ENCODE data around the gene UBE2V1. TPM values are rescaled to one million over a fixed set of nuclear protein-coding genes. Genes with fewer than 3 reads are reported as not detected.

The UBE2V1 gene
- total and polyA plus RNA-seq, 10 of the 15 experiments (the other 5 are each of a cell fraction or from before 2014, with no cell fraction given) = 51.8 to 219 (median 141) TPM

DNA sequence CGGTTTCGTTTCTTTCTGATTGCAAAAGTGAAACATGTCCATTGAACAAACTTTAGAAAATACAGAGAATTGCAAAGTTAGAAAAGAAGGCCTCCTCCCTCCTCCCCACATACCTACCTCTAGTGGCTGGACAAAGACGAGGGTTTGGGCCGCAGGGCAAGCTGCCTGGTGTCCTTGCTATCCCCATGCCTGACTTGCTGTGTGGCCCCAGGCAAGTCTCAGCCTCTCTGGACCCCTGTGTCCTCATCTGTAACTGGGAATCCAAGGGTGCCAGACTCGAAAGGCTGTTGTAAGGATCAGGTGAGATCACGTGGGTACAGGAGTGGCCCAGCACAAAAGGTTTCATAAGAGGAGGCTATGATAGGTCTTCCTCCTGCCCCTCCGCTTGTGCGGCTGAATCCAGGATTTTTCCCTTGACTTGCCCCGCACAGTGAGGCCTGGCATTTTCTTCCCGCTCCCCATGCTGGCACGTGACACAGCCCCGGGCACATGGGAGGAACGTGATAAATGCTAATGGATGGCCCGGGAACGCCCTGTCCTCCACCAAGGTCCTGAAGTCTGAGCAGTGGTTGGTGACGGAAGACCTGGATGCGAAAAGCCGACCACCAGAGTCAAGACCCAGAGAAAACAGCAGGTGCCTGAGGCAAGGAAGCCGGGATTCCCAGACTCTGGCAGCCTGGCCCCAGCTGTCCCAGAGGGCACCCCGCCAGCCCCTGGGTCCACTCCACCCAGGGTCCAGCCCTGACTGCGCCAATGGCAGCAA is 55.8 kb downstream of the UBE2V1 start:
- ChIA-PET SMC1A (ENCODE audit: uncharacterized antibody, unreplicated experiment) (interaction anchor here (1.0 kb wide), 1 partner anchor 14 kb away, joined by 3 read pairs; no protein-coding TSS in a partner anchor), RAD21 (ENCODE audit: unreplicated experiment) (interaction anchor here (0.6 to 0.7 kb wide), 2 partner anchors 31 to 112 kb away, joined by 3 to 4 read pairs; no protein-coding TSS in a partner anchor), CTCF (interaction anchor here (0.6 to 0.8 kb wide), 2 partner anchors 78 to 157 kb away, joined by 3 to 5 read pairs; no protein-coding TSS in a partner anchor), POLR2A (no interaction called here)
- BruUV-seq (replicated peaks) = no TSS peak
- no peak overlapping the region for H3K4me3 ChIP-seq
- H4K20me1 ChIP-seq (ENCODE audit: control insufficient read depth, insufficient read depth) = no peaks in the 10 kb centered on the region
- intact Hi-C loops (cut with micrococcal nuclease; ENCODE audit: unreplicated experiment) (no loop called here), in situ Hi-C loops (cut with MboI) (no loop called here)
- no peaks in the 10 kb centered on the region; a peak in 1 of 4 replicates for H3K27me3 ChIP-seq (replicated peaks in 1 of 2; ENCODE audit: control insufficient read depth in 2 of 2, insufficient read depth in 2 of 2, low read length in 1 of 2)
- no peaks in the 10 kb centered on the region for H3K9me3 ChIP-seq (replicated peaks; ENCODE audit: control insufficient read depth, insufficient read depth, low read length)
- H3K36me3 ChIP-seq (ENCODE audit: control insufficient read depth in 2 of 2, insufficient read depth in 2 of 2, low read length in 1 of 2) = no peaks in the 10 kb centered on the region
- H3K4me2 ChIP-seq (ENCODE audit: control insufficient read depth, insufficient read depth) = peak overlapping the region; percentile 57
- peaks cover 16% of the 10 kb centered on the region for H3K4me1 ChIP-seq (ENCODE audit: control insufficient read depth, insufficient read depth, low read length)
- WGBS (ENCODE audit: insufficient coverage, insufficient replicate concordance, low lambda C conversion rate, missing lambda C conversion rate) = 70% methylated on average over 21 of the region's 21 CpGs
- DNase-seq (ENCODE audit: low read depth, low spot score) = no peak
- H3K9ac ChIP-seq (ENCODE audit: control insufficient read depth, insufficient read depth, low read length) = no peak overlapping the region
- no peak for FAIRE-seq
- H3K79me2 ChIP-seq (ENCODE audit: control insufficient read depth, insufficient read depth, low read length) = no peaks in the 10 kb centered on the region
- H2AFZ ChIP-seq (ENCODE audit: control insufficient read depth, low read depth, low read length) = peak overlapping the region; percentile 6; the same call in 1 of the 2 replicates
- H3K27ac ChIP-seq (ENCODE audit: control insufficient read depth, insufficient read depth) = no peak overlapping the region; the same call in 1 of the 2 replicates
- peak; percentile 61 for ATAC-seq
- TF ChIP-seq CEBPB (IDR thresholded peaks at IDR 0.05; ENCODE audit: borderline replicate concordance in 1 of 2, low read depth in 2 of 2, low read length in 2 of 2) (no peak), NFIC (IDR thresholded peaks at IDR 0.05; ENCODE audit: low read depth, low read length) (no peak), NR2C2 (IDR thresholded peaks at IDR 0.05; ENCODE audit: borderline replicate concordance, control insufficient read depth, insufficient read length, low read depth) (no peak), CBFB (IDR thresholded peaks at IDR 0.05; ENCODE audit: low read depth) (no peak), SRF (IDR thresholded peaks at IDR 0.05; ENCODE audit: low read depth in 2 of 2, low read length in 2 of 2) (no peak), ZBED1 (IDR thresholded peaks at IDR 0.05; ENCODE audit: borderline replicate concordance) (no peak), ZSCAN29 (IDR thresholded peaks at IDR 0.05) (no peak), BACH1 (IDR thresholded peaks at IDR 0.05; ENCODE audit: borderline replicate concordance) (no peak), STAT1 (conservative IDR thresholded peaks at IDR 0.05) (no peak), CBX5 (IDR thresholded peaks at IDR 0.05; ENCODE audit: low read depth) (no peak), SMC3 (IDR thresholded peaks at IDR 0.05; ENCODE audit: borderline replicate concordance, low read length) (no peak), ETV6 (conservative IDR thresholded peaks at IDR 0.05 in 1 of 2, IDR thresholded peaks at IDR 0.05 in 1 of 2; ENCODE audit: borderline replicate concordance in 1 of 2, low read depth in 1 of 2) (no peak), E2F8 (IDR thresholded peaks at IDR 0.05; ENCODE audit: low read depth, partially characterized antibody) (no peak)
- TF ChIP-seq, protein P1, sequence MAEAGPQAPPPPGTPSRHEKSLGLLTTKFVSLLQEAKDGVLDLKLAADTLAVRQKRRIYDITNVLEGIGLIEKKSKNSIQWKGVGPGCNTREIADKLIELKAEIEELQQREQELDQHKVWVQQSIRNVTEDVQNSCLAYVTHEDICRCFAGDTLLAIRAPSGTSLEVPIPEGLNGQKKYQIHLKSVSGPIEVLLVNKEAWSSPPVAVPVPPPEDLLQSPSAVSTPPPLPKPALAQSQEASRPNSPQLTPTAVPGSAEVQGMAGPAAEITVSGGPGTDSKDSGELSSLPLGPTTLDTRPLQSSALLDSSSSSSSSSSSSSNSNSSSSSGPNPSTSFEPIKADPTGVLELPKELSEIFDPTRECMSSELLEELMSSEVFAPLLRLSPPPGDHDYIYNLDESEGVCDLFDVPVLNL (IDR thresholded peaks at IDR 0.05; ENCODE audit: low read depth, low read length) = no peak
- TF ChIP-seq, protein P2, sequence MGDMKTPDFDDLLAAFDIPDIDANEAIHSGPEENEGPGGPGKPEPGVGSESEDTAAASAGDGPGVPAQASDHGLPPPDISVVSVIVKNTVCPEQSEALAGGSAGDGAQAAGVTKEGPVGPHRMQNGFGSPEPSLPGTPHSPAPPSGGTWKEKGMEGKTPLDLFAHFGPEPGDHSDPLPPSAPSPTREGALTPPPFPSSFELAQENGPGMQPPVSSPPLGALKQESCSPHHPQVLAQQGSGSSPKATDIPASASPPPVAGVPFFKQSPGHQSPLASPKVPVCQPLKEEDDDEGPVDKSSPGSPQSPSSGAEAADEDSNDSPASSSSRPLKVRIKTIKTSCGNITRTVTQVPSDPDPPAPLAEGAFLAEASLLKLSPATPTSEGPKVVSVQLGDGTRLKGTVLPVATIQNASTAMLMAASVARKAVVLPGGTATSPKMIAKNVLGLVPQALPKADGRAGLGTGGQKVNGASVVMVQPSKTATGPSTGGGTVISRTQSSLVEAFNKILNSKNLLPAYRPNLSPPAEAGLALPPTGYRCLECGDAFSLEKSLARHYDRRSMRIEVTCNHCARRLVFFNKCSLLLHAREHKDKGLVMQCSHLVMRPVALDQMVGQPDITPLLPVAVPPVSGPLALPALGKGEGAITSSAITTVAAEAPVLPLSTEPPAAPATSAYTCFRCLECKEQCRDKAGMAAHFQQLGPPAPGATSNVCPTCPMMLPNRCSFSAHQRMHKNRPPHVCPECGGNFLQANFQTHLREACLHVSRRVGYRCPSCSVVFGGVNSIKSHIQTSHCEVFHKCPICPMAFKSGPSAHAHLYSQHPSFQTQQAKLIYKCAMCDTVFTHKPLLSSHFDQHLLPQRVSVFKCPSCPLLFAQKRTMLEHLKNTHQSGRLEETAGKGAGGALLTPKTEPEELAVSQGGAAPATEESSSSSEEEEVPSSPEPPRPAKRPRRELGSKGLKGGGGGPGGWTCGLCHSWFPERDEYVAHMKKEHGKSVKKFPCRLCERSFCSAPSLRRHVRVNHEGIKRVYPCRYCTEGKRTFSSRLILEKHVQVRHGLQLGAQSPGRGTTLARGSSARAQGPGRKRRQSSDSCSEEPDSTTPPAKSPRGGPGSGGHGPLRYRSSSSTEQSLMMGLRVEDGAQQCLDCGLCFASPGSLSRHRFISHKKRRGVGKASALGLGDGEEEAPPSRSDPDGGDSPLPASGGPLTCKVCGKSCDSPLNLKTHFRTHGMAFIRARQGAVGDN (IDR thresholded peaks at IDR 0.05) = no peak

Data from GM12878 (cell line).